ENCODE data around the gene CFAP221. TPM values are rescaled to one million over a fixed set of nuclear protein-coding genes. Genes with fewer than 3 reads are reported as not detected.

CFAP221 gene
- total RNA-seq, 2 donors from 2014 or later: not detected

GRCh38 chr2:119672161-119672862 lies 128.1 kb downstream of the CFAP221 start:
- H3K4me3 Mint-ChIP-seq: no peak overlapping the region
- H3K4me1 Mint-ChIP-seq (ENCODE audit: low read depth): no peaks in the 10 kb centered on the region
- no peaks in the 10 kb centered on the region for H3K9me3 Mint-ChIP-seq
- no peak for ATAC-seq (replicated peaks in 1 of 2)
- DNase-seq: no peak
- no peaks in the 10 kb centered on the region for H3K27me3 Mint-ChIP-seq (ENCODE audit: low read depth)
- H3K36me3 Mint-ChIP-seq (ENCODE audit: insufficient read depth in 2 of 2): no peaks in the 10 kb centered on the region
- H3K27ac Mint-ChIP-seq: no peak overlapping the region

- peaks cover 2% of the 10 kb centered on the region in 2 donors for H3K36me3 Mint-ChIP-seq (ENCODE audit: insufficient read depth in 2 of 2)
- H3K27ac Mint-ChIP-seq: no peak overlapping the region
- H3K9me3 Mint-ChIP-seq: no peaks in the 10 kb centered on the region
- no peak for ATAC-seq (replicated peaks in 1 of 2)
- H3K4me1 Mint-ChIP-seq (ENCODE audit: low read depth): peaks cover 8% of the 10 kb centered on the region
- DNase-seq: no peak
- no peak overlapping the region for H3K4me3 Mint-ChIP-seq
- no peaks in the 10 kb centered on the region for H3K27me3 Mint-ChIP-seq (ENCODE audit: low read depth)
These were observed 129.5 kb downstream of the CFAP221 start for GRCh38 chr2:119673796-119674195.

GRCh38 chr2:119674711-119675500 lies 130.7 kb downstream of the CFAP221 start:
- peaks cover 15% of the 10 kb centered on the region for H3K4me1 Mint-ChIP-seq (ENCODE audit: low read depth)
- H3K4me3 Mint-ChIP-seq: no peak overlapping the region
- peaks cover 2 to 5% of the 10 kb centered on the region in 2 donors for H3K36me3 Mint-ChIP-seq (ENCODE audit: insufficient read depth in 2 of 2)
- H3K27me3 Mint-ChIP-seq (ENCODE audit: low read depth): no peaks in the 10 kb centered on the region
- DNase-seq (no peak), ATAC-seq (replicated peaks in 1 of 2) (no peak)
- no peak overlapping the region for H3K27ac Mint-ChIP-seq
- no peaks in the 10 kb centered on the region for H3K9me3 Mint-ChIP-seq

- Mint-ChIP-seq H3K4me1 (ENCODE audit: low read depth) (peaks cover 44% of the 10 kb centered on the region), H3K36me3 (ENCODE audit: insufficient read depth in 2 of 2) (peaks cover 2 to 5% of the 10 kb centered on the region in 2 donors), H3K9me3 (no peaks in the 10 kb centered on the region), H3K27me3 (ENCODE audit: low read depth) (no peaks in the 10 kb centered on the region), H3K27ac (peak overlapping the region; percentile 95), H3K4me3 (peak overlapping the region; percentile 93 to 97)
- peak; percentile 10 to 25 for DNase-seq
- peak in 1 of 2 donors; percentile 18 for ATAC-seq (replicated peaks in 1 of 2)
These were observed 133.9 kb downstream of the CFAP221 start for GRCh38 chr2:119678021-119678656.

- Mint-ChIP-seq H3K4me1 (ENCODE audit: low read depth) (peaks cover 54% of the 10 kb centered on the region), H3K9me3 (no peaks in the 10 kb centered on the region), H3K36me3 (ENCODE audit: insufficient read depth in 2 of 2) (peaks cover 2 to 5% of the 10 kb centered on the region in 2 donors), H3K4me3 (peak overlapping the region; percentile 93 to 97), H3K27me3 (ENCODE audit: low read depth) (no peaks in the 10 kb centered on the region), H3K27ac (peak overlapping the region; percentile 86)
- DNase-seq (no peak), ATAC-seq (replicated peaks in 1 of 2) (no peak)
These were observed 135.2 kb downstream of the CFAP221 start for GRCh38 chr2:119679526-119679837.

- DNase-seq (no peak), ATAC-seq (replicated peaks in 1 of 2) (no peak)
- peaks cover 2 to 5% of the 10 kb centered on the region in 2 donors for H3K36me3 Mint-ChIP-seq (ENCODE audit: insufficient read depth in 2 of 2)
- peaks cover 54% of the 10 kb centered on the region for H3K4me1 Mint-ChIP-seq (ENCODE audit: low read depth)
- peak overlapping the region; percentile 86 for H3K27ac Mint-ChIP-seq
- H3K9me3 Mint-ChIP-seq: no peaks in the 10 kb centered on the region
- peak overlapping the region; percentile 93 to 97 for H3K4me3 Mint-ChIP-seq
- H3K27me3 Mint-ChIP-seq (ENCODE audit: low read depth): no peaks in the 10 kb centered on the region
These were observed 135.6 kb downstream of the CFAP221 start for GRCh38 chr2:119679846-119680245.

GRCh38 chr2:119680457-119681202 lies 136.4 kb downstream of the CFAP221 start:
- Mint-ChIP-seq H3K9me3 (no peaks in the 10 kb centered on the region), H3K36me3 (ENCODE audit: insufficient read depth in 2 of 2) (peaks cover 2 to 5% of the 10 kb centered on the region in 2 donors)
- DNase-seq: no peak

GRCh38 chr2:119681203-119681867 lies 137.1 kb downstream of the CFAP221 start:
- H3K4me1 Mint-ChIP-seq (ENCODE audit: low read depth): peaks cover 54% of the 10 kb centered on the region
- H3K27ac Mint-ChIP-seq: no peak overlapping the region
- H3K4me3 Mint-ChIP-seq: no peak overlapping the region
- no peaks in the 10 kb centered on the region for H3K27me3 Mint-ChIP-seq (ENCODE audit: low read depth)
- ATAC-seq (replicated peaks in 1 of 2) (no peak), DNase-seq (no peak)
- H3K36me3 Mint-ChIP-seq (ENCODE audit: insufficient read depth in 2 of 2): peaks cover 2 to 5% of the 10 kb centered on the region in 2 donors
- no peaks in the 10 kb centered on the region for H3K9me3 Mint-ChIP-seq

More at GRCh38 chr2:119680457-119681202, 136.4 kb downstream of the CFAP221 start:
- ATAC-seq (replicated peaks in 1 of 2): no peak
- H3K4me1 Mint-ChIP-seq (ENCODE audit: low read depth): peaks cover 54% of the 10 kb centered on the region
- peak overlapping the region; percentile 62 for H3K27ac Mint-ChIP-seq
- no peaks in the 10 kb centered on the region for H3K27me3 Mint-ChIP-seq (ENCODE audit: low read depth)
- H3K4me3 Mint-ChIP-seq: peak overlapping the region; percentile 45 to 93

- ATAC-seq (replicated peaks in 1 of 2): no peak
- Mint-ChIP-seq H3K36me3 (ENCODE audit: insufficient read depth in 2 of 2) (peaks cover 2 to 5% of the 10 kb centered on the region in 2 donors), H3K27ac (no peak overlapping the region), H3K27me3 (ENCODE audit: low read depth) (no peaks in the 10 kb centered on the region), H3K9me3 (no peaks in the 10 kb centered on the region), H3K4me1 (ENCODE audit: low read depth) (peaks cover 54% of the 10 kb centered on the region), H3K4me3 (no peak overlapping the region)
- DNase-seq: no peak
These were observed 137.6 kb downstream of the CFAP221 start for GRCh38 chr2:119681868-119682220.

GRCh38 chr2:119682578-119682977 lies 138.3 kb downstream of the CFAP221 start:
- Mint-ChIP-seq H3K27me3 (ENCODE audit: low read depth) (no peaks in the 10 kb centered on the region), H3K27ac (no peak overlapping the region), H3K4me1 (ENCODE audit: low read depth) (peaks cover 54% of the 10 kb centered on the region), H3K36me3 (ENCODE audit: insufficient read depth in 2 of 2) (peaks cover 2 to 5% of the 10 kb centered on the region in 2 donors), H3K4me3 (no peak overlapping the region), H3K9me3 (no peaks in the 10 kb centered on the region)
- DNase-seq (no peak), ATAC-seq (replicated peaks in 1 of 2) (no peak)

GRCh38 chr2:119683074-119683712 lies 138.9 kb downstream of the CFAP221 start:
- Mint-ChIP-seq H3K4me3 (no peak overlapping the region), H3K27me3 (ENCODE audit: low read depth) (no peaks in the 10 kb centered on the region), H3K27ac (no peak overlapping the region), H3K4me1 (ENCODE audit: low read depth) (peaks cover 49% of the 10 kb centered on the region), H3K9me3 (no peaks in the 10 kb centered on the region), H3K36me3 (ENCODE audit: insufficient read depth in 2 of 2) (peaks cover 2 to 5% of the 10 kb centered on the region in 2 donors)
- ATAC-seq (replicated peaks in 1 of 2) (no peak), DNase-seq (no peak)
